Cardiac muscle cell (in vitro differentiated cells and primary cell): Measurements from ENCODE around the gene FKBP7. TPM values are rescaled to one million over a fixed set of nuclear protein-coding genes. Genes with fewer than 3 reads are reported as not detected.
A peak's percentile ranks its signal among the peaks of the same experiment; 100 is the strongest.

Experiments used
- DNase-seq, 2 donors: peaks; one replicate each; pipeline versions ENCODE4 v3.0.0 to v3.0.0-alpha.2; 2010 to 2017; ENCODE audit warnings: low read depth in 1 of 2, low spot score in 1 of 2
- H3K27ac ChIP-seq: fragments of 200-600 bp; sonication (generic); 2 replicates; pipeline ENCODE4 v1.5.1; 2016
- H3K27me3 ChIP-seq: fragments of 200-600 bp; sonication (generic); 2 replicates; pipeline ENCODE4 v1.6.0; 2016; ENCODE audit warnings: control low read depth
- H3K36me3 ChIP-seq: fragments of 200-600 bp; sonication (generic); 2 replicates; pipeline ENCODE4 v1.5.1; 2016; ENCODE audit warnings: control low read depth
- H3K4me1 ChIP-seq: fragments of 200-600 bp; sonication (generic); 2 replicates; pipeline ENCODE4 v1.8.1; 2017; ENCODE audit warnings: low read depth, mild to moderate bottlenecking, mixed run types
- H3K4me3 ChIP-seq: fragments of 200-600 bp; sonication (generic); 2 replicates; pipeline ENCODE4 v1.5.1; 2016; ENCODE audit warnings: mild to moderate bottlenecking
- H3K9me3 ChIP-seq: fragments of 200-600 bp; sonication (generic); 2 replicates; pipeline ENCODE4 v1.5.1; 2017; ENCODE audit warnings: low read depth, mild to moderate bottlenecking, control low read depth
- polyA plus RNA-seq: library from polyadenylated mRNA; unstranded; fragments of >200 nt; fragmentation: Nextera tagmentation; extraction: Ambion mirVana; gene quantifications from 2 replicates; pipeline ENCODE4 v1.2.1, GENCODE V29; 2016
- total RNA-seq: library from RNA; depleted of rRNA; stranded (reverse); fragments of >200 nt; gene quantifications from 2 replicates; pipeline ENCODE4 v1.2.3, GENCODE V29; 2016
- TF ChIP-seq, protein P1 (sequence below): IDR thresholded peaks from 2 replicates; pipeline ENCODE4 v1.5.1; 2012; ENCODE audit warnings: low read depth, mild to moderate bottlenecking, low read length

Gene FKBP7
- total and polyA plus RNA-seq, 2 experiments from 2014 or later, result 18.7 to 37.2 TPM

DNA sequence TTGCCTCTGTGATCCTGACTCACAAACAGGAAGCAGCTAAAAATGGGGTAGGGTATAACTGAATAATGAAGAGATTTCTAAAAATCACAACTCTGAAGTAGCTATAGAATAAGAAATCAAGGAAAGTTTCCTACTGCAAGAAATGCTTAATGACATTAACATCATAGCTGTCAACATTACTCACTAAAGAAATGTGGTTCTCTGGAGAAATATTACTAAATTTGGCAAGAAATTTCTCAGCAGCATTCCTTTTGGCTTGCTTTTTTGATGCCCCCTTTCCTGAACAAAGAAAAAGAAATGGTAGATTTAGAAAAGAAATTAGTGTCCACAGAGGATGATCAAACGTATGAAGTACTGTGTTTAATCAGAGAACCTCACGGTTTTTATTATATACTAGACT, 37.0 kb downstream of the FKBP7 start:
- Histone ChIP-seq H3K27me3 (no peaks in the 10 kb centered on the region), H3K27ac (no peak overlapping the region), H3K4me1 (no peaks in the 10 kb centered on the region), H3K4me3 (no peak overlapping the region), H3K36me3 (peaks cover 79% of the 10 kb centered on the region), H3K9me3 (no peaks in the 10 kb centered on the region)
- peak in 1 of 2 donors; percentile 2 for DNase-seq
- TF ChIP-seq, protein P1, sequence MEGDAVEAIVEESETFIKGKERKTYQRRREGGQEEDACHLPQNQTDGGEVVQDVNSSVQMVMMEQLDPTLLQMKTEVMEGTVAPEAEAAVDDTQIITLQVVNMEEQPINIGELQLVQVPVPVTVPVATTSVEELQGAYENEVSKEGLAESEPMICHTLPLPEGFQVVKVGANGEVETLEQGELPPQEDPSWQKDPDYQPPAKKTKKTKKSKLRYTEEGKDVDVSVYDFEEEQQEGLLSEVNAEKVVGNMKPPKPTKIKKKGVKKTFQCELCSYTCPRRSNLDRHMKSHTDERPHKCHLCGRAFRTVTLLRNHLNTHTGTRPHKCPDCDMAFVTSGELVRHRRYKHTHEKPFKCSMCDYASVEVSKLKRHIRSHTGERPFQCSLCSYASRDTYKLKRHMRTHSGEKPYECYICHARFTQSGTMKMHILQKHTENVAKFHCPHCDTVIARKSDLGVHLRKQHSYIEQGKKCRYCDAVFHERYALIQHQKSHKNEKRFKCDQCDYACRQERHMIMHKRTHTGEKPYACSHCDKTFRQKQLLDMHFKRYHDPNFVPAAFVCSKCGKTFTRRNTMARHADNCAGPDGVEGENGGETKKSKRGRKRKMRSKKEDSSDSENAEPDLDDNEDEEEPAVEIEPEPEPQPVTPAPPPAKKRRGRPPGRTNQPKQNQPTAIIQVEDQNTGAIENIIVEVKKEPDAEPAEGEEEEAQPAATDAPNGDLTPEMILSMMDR, result no peak

- Histone ChIP-seq H3K4me1 (no peaks in the 10 kb centered on the region), H3K27me3 (no peaks in the 10 kb centered on the region), H3K27ac (no peak overlapping the region), H3K36me3 (peaks cover 81% of the 10 kb centered on the region), H3K4me3 (no peak overlapping the region), H3K9me3 (no peaks in the 10 kb centered on the region)
- DNase-seq, result no peak
- TF ChIP-seq, protein P1, result no peak
Observed at GRCh38 chr2:178436662-178437061, 41.7 kb downstream of the FKBP7 start.

GRCh38 chr2:178429336-178429735, 49.1 kb downstream of the FKBP7 start:
- Histone ChIP-seq H3K9me3 (no peaks in the 10 kb centered on the region), H3K27ac (no peak overlapping the region), H3K4me1 (no peaks in the 10 kb centered on the region), H3K36me3 (peaks cover 44% of the 10 kb centered on the region), H3K4me3 (no peak overlapping the region), H3K27me3 (no peaks in the 10 kb centered on the region)
- no peak for DNase-seq
- TF ChIP-seq, protein P1, result no peak

- TF ChIP-seq, protein P1, result no peak
- Histone ChIP-seq H3K4me3 (no peak overlapping the region), H3K4me1 (no peaks in the 10 kb centered on the region), H3K36me3 (peaks cover 35% of the 10 kb centered on the region), H3K9me3 (no peaks in the 10 kb centered on the region), H3K27ac (no peak overlapping the region), H3K27me3 (no peaks in the 10 kb centered on the region)
- DNase-seq, result no peak
Observed at GRCh38 chr2:178428396-178428806, 50.0 kb downstream of the FKBP7 start.

DNA sequence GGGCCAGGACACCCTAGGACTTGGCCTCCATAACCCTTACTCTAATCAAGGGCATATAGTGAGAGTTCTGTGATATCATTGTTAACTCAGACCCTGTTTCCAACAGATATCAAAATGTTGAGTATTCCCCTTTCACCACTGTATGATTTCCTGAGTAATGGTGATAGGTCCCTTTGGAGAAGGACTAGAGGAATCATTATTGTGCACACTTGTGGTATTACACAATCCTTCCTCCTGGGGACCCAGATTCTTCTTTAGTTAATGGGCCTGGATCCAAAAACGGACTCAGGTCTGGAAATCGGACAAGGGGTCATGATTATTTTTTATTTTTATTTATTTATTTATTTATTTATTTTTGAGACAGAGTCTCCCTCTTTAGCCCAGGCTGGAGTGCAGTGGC, 50.9 kb downstream of the FKBP7 start:
- DNase-seq, result no peak

More for the DNA sequence above, 50.9 kb downstream of the FKBP7 start:
- H3K9me3 ChIP-seq, result no peaks in the 10 kb centered on the region
- TF ChIP-seq, protein P1, result no peak
- peaks cover 26% of the 10 kb centered on the region for H3K36me3 ChIP-seq
- no peaks in the 10 kb centered on the region for H3K4me1 ChIP-seq
- H3K4me3 ChIP-seq, result no peak overlapping the region
- H3K27ac ChIP-seq, result no peak overlapping the region
- no peaks in the 10 kb centered on the region for H3K27me3 ChIP-seq
